Right cardiac atrium (tissue), 5 donors: ENCODE data around the gene RCN1. TPM values are rescaled to one million over a fixed set of nuclear protein-coding genes. Genes with fewer than 3 reads are reported as not detected.
A peak's percentile ranks its signal among the peaks of the same experiment; 100 is the strongest.

Source experiments
- ATAC-seq, 2 donors: fragments of 200-7000 bp; cut with Tn5 transposase; one replicate each; pipeline versions ENCODE4 v1.8.0 to v1.9.1; 2020; ENCODE audit warnings: moderate library complexity in 2 of 2, mild to moderate bottlenecking in 1 of 2
- DNase-seq, 3 donors: peaks; one replicate each; pipeline ENCODE4 v3.0.0-alpha.2; 2020
- H3K27ac ChIP-seq: one replicate; pipeline ENCODE4 v1.5.1; 2013; ENCODE audit warnings: mild to moderate bottlenecking, low read length, control low read depth, moderate library complexity
- H3K27me3 ChIP-seq: one replicate; pipeline ENCODE4 v1.6.1; 2013; ENCODE audit not compliant: control insufficient read depth, insufficient read depth
- H3K4me1 ChIP-seq: one replicate; pipeline ENCODE4 v1.6.1; 2013; ENCODE audit warnings: low read length; ENCODE audit not compliant: control insufficient read depth, insufficient read depth
- H3K4me3 ChIP-seq: one replicate; pipeline ENCODE4 v1.5.1; 2013; ENCODE audit warnings: low read length, control low read depth
- H3K9me3 ChIP-seq: one replicate; pipeline ENCODE4 v1.6.1; 2013; ENCODE audit warnings: low read length; ENCODE audit not compliant: control insufficient read depth
- WGBS: extraction: QIAGEN DNeasy Blood & Tissue Kit; methylation state at CpG from one replicate; pipeline ENCODE4 v1.1.7; 2013; 5-methylcytosine and 5-hydroxymethylcytosine counted together
- intact Hi-C, 4 donors: fragments of 100-400 bp; cut with DNase I; formaldehyde crosslinking; loops; one replicate each; pipeline versions ENCODE4 v1.11.0 to v1.14.0; 2022 to 2023
- polyA plus RNA-seq: library from polyadenylated mRNA; stranded (reverse); fragments of 200-250 nt; gene quantifications from one replicate; pipeline ENCODE4 v1.2.3, GENCODE V29; 2013
- total RNA-seq, 4 donors: library from RNA; stranded (reverse); fragmentation: NEBNext Ultra II Directional; extraction: Animal tissue kit (Norgen Biotek cat#: 25700); gene quantifications; one replicate each; pipeline ENCODE4 v1.2.1, GENCODE V29; 2021
- donor health status: healthy with polysubstance abuse.
- donor health status: DM: no; HTN: yes; CAD: no.
- donor health status: DM: no; HTN: no; CAD: no.
- donor health status: DM: no; HTN: yes; CAD: no; lungs with severe emphysema.
- donor health status: DM: yes; HTN: yes; CAD: no.

The RCN1 gene
- total and polyA plus RNA-seq, 5 donors, result 27.7 to 37.1 (median 30.2) TPM

DNA sequence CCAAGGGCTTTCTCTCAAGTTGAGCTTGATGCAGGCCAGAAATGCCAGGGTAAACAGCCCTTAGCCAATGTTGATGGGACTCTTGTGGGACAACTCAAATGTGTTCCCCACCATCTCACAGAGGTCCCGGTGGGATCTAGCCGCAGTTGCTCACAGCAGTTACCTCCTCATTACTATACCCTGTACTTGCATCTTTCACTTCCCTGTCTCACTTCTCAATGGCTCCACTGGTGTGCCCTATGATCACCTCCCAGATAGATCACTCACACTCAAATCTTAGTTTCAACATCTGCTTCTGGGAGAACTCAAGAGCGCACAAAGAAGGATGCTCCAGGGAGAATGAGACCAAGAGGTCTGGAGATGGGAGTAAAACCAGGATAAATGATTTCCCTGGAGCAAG lies 47.0 kb downstream of the RCN1 start:
- DNase-seq, result no peak
- Histone ChIP-seq H3K27ac (no peak overlapping the region), H3K9me3 (no peaks in the 10 kb centered on the region), H3K4me1 (no peaks in the 10 kb centered on the region), H3K27me3 (no peaks in the 10 kb centered on the region), H3K4me3 (no peak overlapping the region)
- ATAC-seq, result no peak
- intact Hi-C loops, result no loop called here
- 96% methylated on average over 3 of the region's 3 CpGs for WGBS

DNA sequence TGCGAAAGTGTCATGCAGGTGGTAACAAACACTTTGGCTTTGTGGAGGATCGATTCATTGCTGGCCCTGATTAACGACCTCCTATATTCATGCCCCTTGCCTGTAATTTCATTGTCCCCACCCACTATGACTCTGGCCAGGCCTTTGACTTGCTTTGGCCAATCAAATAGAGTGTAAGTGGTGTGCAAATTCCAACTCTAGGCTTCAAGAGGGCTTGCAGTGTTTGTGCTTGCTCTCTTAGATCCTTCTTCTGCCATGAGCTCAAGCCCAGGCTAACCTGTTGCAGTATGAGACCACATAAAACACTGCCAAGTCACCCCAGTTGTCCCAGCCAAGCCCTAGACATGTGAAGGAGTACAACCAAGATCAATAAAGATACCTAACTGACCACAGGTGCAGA lies 48.0 kb downstream of the RCN1 start:
- Histone ChIP-seq H3K4me1 (no peaks in the 10 kb centered on the region), H3K27ac (no peak overlapping the region), H3K9me3 (no peaks in the 10 kb centered on the region), H3K4me3 (no peak overlapping the region), H3K27me3 (no peaks in the 10 kb centered on the region)
- ATAC-seq (no peak), DNase-seq (no peak)
- intact Hi-C loops, result no loop called here
- 89% methylated on average over 3 of the region's 3 CpGs for WGBS

DNA sequence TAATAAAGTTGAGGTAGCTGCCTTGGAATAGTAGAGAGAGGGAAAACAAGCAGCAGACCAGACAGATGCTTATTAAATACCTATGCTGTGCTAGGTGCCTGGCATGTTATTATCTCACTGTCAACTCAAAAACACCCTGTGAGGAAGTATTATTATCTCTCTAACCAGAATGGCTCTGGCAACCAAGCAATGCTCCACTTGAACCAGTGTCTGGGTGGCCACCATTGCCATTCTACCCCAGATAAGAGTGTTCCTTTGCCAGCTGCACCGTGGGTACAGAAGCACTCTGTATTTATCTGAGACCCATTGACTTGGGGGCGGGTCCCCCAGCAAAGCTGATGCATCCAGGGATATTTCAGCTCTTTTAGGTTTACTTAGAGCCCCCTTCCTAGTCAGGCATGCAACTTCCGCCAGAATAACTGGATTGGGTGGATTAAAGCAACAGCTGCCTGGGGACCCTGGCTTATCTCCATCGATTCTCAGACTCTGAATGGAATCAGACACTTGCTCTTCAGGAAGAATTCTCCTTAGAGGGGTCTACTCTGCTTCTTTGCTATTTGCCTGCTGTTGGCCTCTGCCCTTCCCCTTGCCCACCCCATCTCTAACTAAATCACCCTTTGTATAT lies 49.1 kb downstream of the RCN1 start:
- no peaks in the 10 kb centered on the region for H3K9me3 ChIP-seq
- intact Hi-C loops, result no loop called here
- no peaks in the 10 kb centered on the region for H3K4me1 ChIP-seq
- no peak overlapping the region for H3K4me3 ChIP-seq
- 59% methylated on average over 4 of the region's 4 CpGs for WGBS
- H3K27ac ChIP-seq, result no peak overlapping the region
- ATAC-seq (no peak), DNase-seq (no peak)
- H3K27me3 ChIP-seq, result no peaks in the 10 kb centered on the region

DNA sequence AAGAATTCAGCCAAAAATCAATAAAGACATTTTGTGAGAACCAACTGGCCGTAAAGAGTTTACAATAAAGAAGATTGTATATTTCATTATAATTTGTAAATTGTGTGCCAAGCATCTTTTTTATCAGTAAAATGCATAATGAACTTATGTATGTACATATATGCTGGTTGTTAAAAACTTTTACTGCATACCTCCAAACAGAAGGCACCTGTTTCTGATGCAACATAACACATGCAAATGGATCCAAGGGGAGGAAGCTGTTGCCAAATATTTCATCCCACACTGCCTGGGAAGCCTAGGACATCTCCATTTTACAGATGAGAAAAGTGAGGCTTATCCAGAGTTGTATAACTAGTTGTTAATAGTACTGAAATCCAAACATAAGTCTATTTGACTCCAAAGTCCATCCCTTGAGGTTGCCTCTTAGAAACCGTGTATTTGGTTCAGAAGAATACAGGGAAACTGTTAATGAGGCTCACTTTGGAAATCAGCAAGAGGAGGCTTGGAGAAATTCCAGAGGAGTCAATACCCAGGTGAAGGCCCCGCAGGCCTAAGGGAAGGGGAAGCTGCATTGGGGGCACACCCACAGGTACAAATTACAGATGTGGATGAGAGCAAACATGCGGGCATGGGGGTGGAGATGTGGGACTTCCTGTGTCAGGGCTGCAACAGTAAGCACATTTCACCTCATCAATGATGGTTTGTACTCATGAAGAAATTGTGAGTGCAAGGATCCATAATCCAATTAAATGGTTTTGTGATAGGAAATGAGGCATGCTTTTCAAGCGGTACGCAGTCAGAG lies 51.1 kb downstream of the RCN1 start:
- Histone ChIP-seq H3K4me3 (no peak overlapping the region), H3K9me3 (no peaks in the 10 kb centered on the region), H3K27ac (no peak overlapping the region), H3K4me1 (no peaks in the 10 kb centered on the region), H3K27me3 (no peaks in the 10 kb centered on the region)
- 77% methylated on average over 6 of the region's 6 CpGs for WGBS
- DNase-seq (no peak), ATAC-seq (no peak)
- intact Hi-C loops, result no loop called here

DNA sequence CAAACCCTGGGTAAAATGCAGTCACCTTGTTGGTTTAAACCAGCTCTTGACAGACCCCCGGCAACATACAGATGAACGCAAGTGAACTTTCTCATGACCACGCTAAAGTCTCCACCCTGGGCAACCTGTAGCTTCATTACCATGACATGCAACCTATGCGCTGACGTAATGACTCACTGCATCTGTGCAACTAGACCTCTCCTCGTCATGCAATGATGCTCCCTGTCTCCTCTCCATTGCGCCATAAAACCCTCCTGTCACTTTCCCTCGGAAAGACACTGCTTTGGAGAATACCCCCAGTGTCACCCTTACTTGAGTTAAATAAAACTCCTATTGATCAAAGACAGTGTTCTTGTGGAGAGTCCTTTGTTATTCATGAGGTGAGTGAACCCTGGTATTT lies 52.5 kb downstream of the RCN1 start:
- Histone ChIP-seq H3K27me3 (no peaks in the 10 kb centered on the region), H3K4me1 (no peaks in the 10 kb centered on the region), H3K27ac (no peak overlapping the region), H3K9me3 (no peaks in the 10 kb centered on the region), H3K4me3 (no peak overlapping the region)
- intact Hi-C loops, result no loop called here
- 93% methylated on average over 8 of the region's 8 CpGs for WGBS
- no peak for DNase-seq
- ATAC-seq, result no peak

DNA sequence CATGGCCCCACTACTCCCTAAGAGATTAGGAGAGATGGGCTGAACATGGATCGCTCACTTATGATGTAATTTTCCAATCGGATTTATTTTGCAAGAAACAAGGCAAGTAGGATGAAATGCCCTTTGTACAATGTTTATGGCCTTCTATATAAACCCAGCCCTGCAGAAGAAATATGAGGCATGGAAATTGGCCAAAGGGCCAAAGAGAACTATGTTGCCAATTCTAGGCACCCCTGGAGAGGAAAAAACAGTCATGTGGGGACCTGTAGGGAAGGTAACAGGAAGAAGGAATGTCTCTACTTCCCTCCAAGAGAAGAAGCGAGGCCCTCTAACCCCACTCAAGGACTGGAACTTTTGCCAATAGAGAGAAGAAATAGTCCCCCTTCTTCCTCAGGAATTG lies 54.4 kb downstream of the RCN1 start:
- no peak overlapping the region for H3K4me3 ChIP-seq
- DNase-seq, result no peak
- no peaks in the 10 kb centered on the region for H3K9me3 ChIP-seq
- H3K27me3 ChIP-seq, result no peaks in the 10 kb centered on the region
- H3K4me1 ChIP-seq, result no peaks in the 10 kb centered on the region
- no peak for ATAC-seq
- intact Hi-C loops, result no loop called here
- H3K27ac ChIP-seq, result no peak overlapping the region
- 85% methylated on average over 3 of the region's 3 CpGs for WGBS

DNA sequence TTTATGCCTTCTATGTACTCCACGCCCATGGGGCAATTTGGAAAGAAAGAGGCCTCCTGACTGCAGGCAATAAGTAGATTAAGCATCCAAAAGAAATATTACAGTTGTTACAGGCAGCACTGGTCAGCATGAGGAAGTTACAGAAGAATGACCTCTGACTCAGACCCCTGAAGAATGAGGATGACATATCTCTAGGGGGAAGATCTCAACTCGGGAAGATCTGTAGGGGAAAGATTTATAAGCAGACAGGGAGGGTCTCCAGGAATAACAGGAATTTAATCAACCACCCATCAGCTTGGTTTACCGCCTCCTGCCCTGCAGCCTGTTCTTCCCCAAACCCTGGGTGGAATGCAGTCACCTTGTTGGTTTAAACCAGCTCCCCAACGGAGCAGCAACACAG lies 58.0 kb downstream of the RCN1 start:
- no peak overlapping the region for H3K27ac ChIP-seq
- H3K27me3 ChIP-seq, result no peaks in the 10 kb centered on the region
- no peak for ATAC-seq
- intact Hi-C loops, result no loop called here
- H3K4me3 ChIP-seq, result no peak overlapping the region
- H3K4me1 ChIP-seq, result no peaks in the 10 kb centered on the region
- no peaks in the 10 kb centered on the region for H3K9me3 ChIP-seq
- 69% methylated on average over 4 of the region's 4 CpGs for WGBS
- no peak for DNase-seq

DNA sequence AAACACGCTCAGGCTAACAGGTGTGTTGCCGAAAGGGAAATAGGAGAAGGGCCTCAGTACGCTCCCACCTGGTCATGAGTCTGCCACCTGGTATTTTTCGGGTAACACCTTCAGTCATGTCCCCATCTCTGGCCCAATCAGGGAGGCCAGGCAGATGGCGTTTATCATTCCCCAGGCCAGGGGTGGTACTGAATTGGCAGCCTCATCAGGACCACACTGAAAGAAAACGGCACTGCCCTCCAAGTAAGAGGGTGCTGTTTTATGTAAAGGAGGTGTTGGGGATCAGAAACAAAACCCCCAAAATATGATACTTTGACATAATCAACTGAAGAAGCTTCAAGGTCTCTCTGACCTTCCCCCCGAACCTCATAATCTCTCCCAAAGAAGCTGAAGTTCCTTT lies 58.9 kb downstream of the RCN1 start:
- DNase-seq, result no peak
- Histone ChIP-seq H3K4me3 (no peak overlapping the region), H3K27ac (no peak overlapping the region), H3K27me3 (no peaks in the 10 kb centered on the region), H3K4me1 (no peaks in the 10 kb centered on the region), H3K9me3 (no peaks in the 10 kb centered on the region)
- no peak for ATAC-seq
- intact Hi-C loops, result no loop called here
- 81% methylated on average over 7 of the region's 7 CpGs for WGBS

DNA sequence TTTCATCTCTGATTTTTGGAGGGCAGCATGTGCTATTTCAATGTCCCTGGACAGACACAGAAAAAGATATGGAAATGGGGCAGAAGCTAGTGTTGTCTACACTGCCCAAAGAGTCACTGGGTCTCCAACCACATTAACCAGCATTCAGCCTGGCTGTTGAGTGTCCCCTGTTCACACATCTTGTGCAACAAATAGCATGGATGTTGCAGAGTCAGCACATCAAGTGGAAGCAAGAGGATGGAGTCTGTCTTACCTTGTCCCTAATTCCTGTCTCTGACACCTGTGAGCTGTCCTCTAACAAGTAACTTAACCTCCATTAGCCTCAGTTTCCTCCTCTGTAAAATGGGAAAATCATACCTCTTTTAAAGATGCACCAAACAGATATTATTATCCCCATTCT lies 60.2 kb downstream of the RCN1 start:
- no peaks in the 10 kb centered on the region for H3K27me3 ChIP-seq
- no peak overlapping the region for H3K27ac ChIP-seq
- H3K4me3 ChIP-seq, result no peak overlapping the region
- DNase-seq, result no peak
- no peak for ATAC-seq
- intact Hi-C loops, result no loop called here
- H3K9me3 ChIP-seq, result no peaks in the 10 kb centered on the region
- H3K4me1 ChIP-seq, result no peaks in the 10 kb centered on the region

DNA sequence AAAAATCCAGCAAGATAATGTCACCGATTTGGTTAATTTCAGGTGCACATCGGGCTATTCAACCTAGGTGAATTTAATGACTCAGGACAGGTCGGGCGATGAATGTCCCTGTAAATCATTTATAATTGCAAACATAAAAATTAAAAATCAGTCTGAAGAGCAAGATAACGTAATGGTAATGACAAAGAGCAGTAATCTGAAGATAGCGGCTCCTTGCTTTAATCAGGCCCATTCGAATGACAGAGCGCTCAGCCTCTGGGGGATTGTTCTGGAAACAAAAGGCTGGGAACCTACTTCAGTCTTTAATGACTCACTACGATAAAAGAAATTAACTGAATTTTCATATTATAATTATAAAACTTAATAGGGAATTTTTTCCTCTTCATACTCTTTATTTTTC lies 61.3 kb downstream of the RCN1 start:
- Histone ChIP-seq H3K27me3 (no peaks in the 10 kb centered on the region), H3K9me3 (no peaks in the 10 kb centered on the region), H3K27ac (no peak overlapping the region), H3K4me3 (no peak overlapping the region), H3K4me1 (no peaks in the 10 kb centered on the region)
- intact Hi-C loops, result no loop called here
- DNase-seq (no peak), ATAC-seq (no peak)
- 72% methylated on average over 9 of the region's 9 CpGs for WGBS

DNA sequence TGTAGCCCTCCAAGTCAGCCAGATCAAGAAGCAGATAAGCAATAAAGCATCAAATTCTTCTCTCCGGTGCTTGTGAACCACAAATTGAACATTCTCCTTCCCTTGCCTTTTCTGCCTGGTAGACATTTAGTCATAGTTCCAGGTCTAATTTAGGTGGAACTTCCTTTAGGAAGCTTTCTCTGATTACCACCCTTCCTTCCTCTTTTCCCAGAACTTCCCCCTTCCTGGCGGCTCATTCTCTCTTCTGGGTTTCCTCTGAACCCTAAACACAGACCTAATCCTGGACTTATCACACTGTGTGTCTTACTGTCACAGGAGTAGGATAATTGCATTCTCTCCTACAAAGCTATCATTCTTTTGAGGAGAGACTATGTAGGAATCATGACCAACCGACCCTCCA lies 61.9 kb downstream of the RCN1 start:
- WGBS, result 44% methylated on average over 3 of the region's 3 CpGs
- intact Hi-C loops, result no loop called here
- DNase-seq (no peak), ATAC-seq (peak in 1 of 2 donors; percentile 39)
- no peaks in the 10 kb centered on the region for H3K4me1 ChIP-seq
- no peaks in the 10 kb centered on the region for H3K9me3 ChIP-seq
- H3K4me3 ChIP-seq, result no peak overlapping the region
- no peak overlapping the region for H3K27ac ChIP-seq
- no peaks in the 10 kb centered on the region for H3K27me3 ChIP-seq
